Transverse colon (tissue), 4 donors: Measurements from ENCODE around the gene KRTAP12-1. TPM values are rescaled to one million over a fixed set of nuclear protein-coding genes. Genes with fewer than 3 reads are reported as not detected.

Experiments
- DNase-seq: peaks from one replicate; pipeline ENCODE4 v3.0.0-alpha.2; 2019
- H3K27ac ChIP-seq, 4 donors: fragments of 200-600 bp; sonication (generic); 2 replicates each; pipeline ENCODE4 v1.5.1; 2016 to 2018; ENCODE audit warnings: inconsistent platforms in 4 of 4
- H3K27me3 ChIP-seq: fragments of 200-600 bp; sonication (generic); 2 replicates; pipeline ENCODE4 v1.5.1; 2017; ENCODE audit warnings: inconsistent platforms
- H3K36me3 ChIP-seq, 4 donors: fragments of 200-600 bp; sonication (generic); 2 replicates each; pipeline ENCODE4 v1.5.1; 2017 to 2019; ENCODE audit warnings: inconsistent platforms in 4 of 4
- H3K4me1 ChIP-seq, 4 donors: fragments of 200-600 bp; sonication (generic); 2 replicates each; pipeline ENCODE4 v1.5.1; 2017 to 2020; ENCODE audit warnings: inconsistent platforms in 4 of 4
- H3K4me3 ChIP-seq, 4 donors: fragments of 200-600 bp; sonication (generic); 1 replicate in 1 of 4; 2 replicates in 3 of 4; pipeline versions ENCODE4 v1.5.1 to v1.6.1; 2017 to 2019; ENCODE audit warnings: inconsistent platforms in 4 of 4
- H3K9me3 ChIP-seq, 2 donors: fragments of 200-600 bp; sonication (generic); 2 replicates each; pipeline ENCODE4 v1.5.1; 2017 to 2019; ENCODE audit warnings: inconsistent platforms in 2 of 2
- CTCF ChIP-seq, 5 experiments: fragments of 200-600 bp in 3 of 5; fragments of 450-650 bp in 2 of 5; sonication (generic) in 3 of 5; IDR thresholded peaks; 1 replicate in 2 of 5; 2 replicates in 3 of 5; pipeline ENCODE4 v1.5.1; 2016 to 2017; ENCODE audit warnings: antibody characterized with exemption in 5 of 5, inconsistent platforms in 3 of 5, mild to moderate bottlenecking in 2 of 5, moderate library complexity in 1 of 5
- EP300 ChIP-seq: sonication (generic); formaldehyde crosslinking; IDR thresholded peaks from one replicate; pipeline ENCODE4 v1.6.1; 2017; ENCODE audit warnings: antibody characterized with exemption, low read depth
- POLR2A ChIP-seq: fragments of 450-650 bp; IDR thresholded peaks from one replicate; pipeline ENCODE4 v1.6.1; 2016; ENCODE audit warnings: antibody characterized with exemption, mild to moderate bottlenecking, moderate library complexity
- POLR2AphosphoS5 ChIP-seq, 3 donors: sonication (generic); formaldehyde crosslinking; IDR thresholded peaks; one replicate each; pipeline ENCODE4 v1.6.1; 2016; ENCODE audit warnings: antibody characterized with exemption in 3 of 3
- WGBS, 2 donors: methylation state at CpG; one replicate each; pipeline ENCODE4 v1.1.5; 2018; ENCODE audit warnings: low coverage in 1 of 2; 5-methylcytosine and 5-hydroxymethylcytosine counted together
- in situ Hi-C, 4 donors: fragments of 200-750 bp; cut with MboI; loops; one replicate each; pipeline versions ENCODE4 v1.15.0 to v1.15.1; 2017; ENCODE audit warnings: low sequenced_read_pairs in 3 of 4, low pct_ligation_motif_present in 1 of 4, low pct_unique_long_range_greater_than_20kb in 1 of 4
- intact Hi-C: fragments of 100-400 bp; cut with DNase I; formaldehyde crosslinking; loops from one replicate; pipeline ENCODE4 v1.15.1; 2023; ENCODE audit warnings: low total_unique reads
- total RNA-seq, 4 donors: library from RNA; depleted of rRNA; stranded (reverse); fragments of >200 nt; gene quantifications; one replicate each; pipeline ENCODE4 v1.1.0, GENCODE V29; 2016

The KRTAP12-1 gene
- total RNA-seq, 4 donors from 2014 or later = not detected

- no peak for DNase-seq
- intact Hi-C loops = no loop called here
Measured at GRCh38 chr21:44703731-44704635, 22.0 kb upstream of the KRTAP12-1 start.

DNA sequence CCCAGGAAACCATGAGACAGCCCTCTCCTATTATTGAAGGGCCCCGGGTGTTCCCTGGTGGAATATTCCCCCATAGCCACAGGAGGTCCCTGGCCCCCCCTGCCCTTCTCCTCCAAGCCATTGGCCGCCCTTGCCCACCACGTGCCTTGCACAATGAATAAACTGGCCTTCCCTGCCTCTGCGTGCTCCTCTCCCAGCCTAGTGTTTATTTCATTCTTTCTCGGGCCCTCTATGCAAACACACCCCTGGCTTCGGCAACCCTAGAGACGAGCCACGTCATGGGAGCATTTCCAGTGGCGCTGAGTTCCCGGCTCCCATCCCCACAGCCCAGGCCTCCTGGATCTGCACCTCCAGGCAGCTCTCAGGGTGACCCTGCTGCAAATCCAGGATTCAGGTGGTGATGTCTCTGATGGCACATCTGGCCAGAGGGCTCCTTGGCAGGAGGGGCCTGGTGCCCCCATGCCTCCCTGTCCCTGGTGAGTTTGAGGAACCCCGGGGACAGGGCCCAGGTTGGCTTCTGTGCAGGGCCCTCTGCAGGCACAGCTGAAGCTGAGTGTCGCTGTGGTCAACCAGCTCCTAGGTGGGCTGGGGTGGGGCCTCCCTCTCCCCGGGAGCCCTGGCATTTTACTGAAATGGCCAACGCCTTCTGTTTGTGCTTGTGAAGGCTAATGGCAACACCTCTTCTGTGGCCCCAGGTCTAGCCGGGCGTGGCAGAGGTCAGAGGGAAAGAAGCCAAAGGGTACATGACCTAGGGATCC is 21.2 kb upstream of the KRTAP12-1 start:
- 47 to 50% methylated on average over 2 to 14 of the region's 16 CpGs for WGBS, 2 donors
- Histone ChIP-seq H3K4me1 (no peaks in the 10 kb centered on the region), H3K4me3 (no peak overlapping the region), H3K36me3 (no peaks in the 10 kb centered on the region), H3K27ac (no peak overlapping the region), H3K9me3 (no peaks in the 10 kb centered on the region), H3K27me3 (peaks cover 86% of the 10 kb centered on the region)
- DNase-seq = no peak
- intact Hi-C loops = no loop called here
- in situ Hi-C loops = no loop called here
- TF ChIP-seq POLR2A = no peak
- no peak for TF ChIP-seq CTCF (IDR thresholded peaks at IDR 0.05)
- no peak for TF ChIP-seq EP300
- TF ChIP-seq POLR2AphosphoS5 (IDR thresholded peaks at IDR 0.05) = no peak

More at GRCh38 chr21:44703731-44704635, 22.0 kb upstream of the KRTAP12-1 start:
- H3K36me3 ChIP-seq = no peaks in the 10 kb centered on the region
- H3K27ac ChIP-seq = no peak overlapping the region
- no peaks in the 10 kb centered on the region for H3K4me1 ChIP-seq
- no peaks in the 10 kb centered on the region for H3K9me3 ChIP-seq
- 57% methylated on average over 13 of the region's 13 CpGs; no CpG with 5 or more reads in 1 of the 2 donors for WGBS, 2 donors
- no peak overlapping the region for H3K4me3 ChIP-seq
- in situ Hi-C loops = no loop called here
- H3K27me3 ChIP-seq = peaks cover 86% of the 10 kb centered on the region
- TF ChIP-seq CTCF (IDR thresholded peaks at IDR 0.05) = no peak
- no peak for TF ChIP-seq POLR2AphosphoS5 (IDR thresholded peaks at IDR 0.05)
- TF ChIP-seq POLR2A = no peak
- no peak for TF ChIP-seq EP300

DNA sequence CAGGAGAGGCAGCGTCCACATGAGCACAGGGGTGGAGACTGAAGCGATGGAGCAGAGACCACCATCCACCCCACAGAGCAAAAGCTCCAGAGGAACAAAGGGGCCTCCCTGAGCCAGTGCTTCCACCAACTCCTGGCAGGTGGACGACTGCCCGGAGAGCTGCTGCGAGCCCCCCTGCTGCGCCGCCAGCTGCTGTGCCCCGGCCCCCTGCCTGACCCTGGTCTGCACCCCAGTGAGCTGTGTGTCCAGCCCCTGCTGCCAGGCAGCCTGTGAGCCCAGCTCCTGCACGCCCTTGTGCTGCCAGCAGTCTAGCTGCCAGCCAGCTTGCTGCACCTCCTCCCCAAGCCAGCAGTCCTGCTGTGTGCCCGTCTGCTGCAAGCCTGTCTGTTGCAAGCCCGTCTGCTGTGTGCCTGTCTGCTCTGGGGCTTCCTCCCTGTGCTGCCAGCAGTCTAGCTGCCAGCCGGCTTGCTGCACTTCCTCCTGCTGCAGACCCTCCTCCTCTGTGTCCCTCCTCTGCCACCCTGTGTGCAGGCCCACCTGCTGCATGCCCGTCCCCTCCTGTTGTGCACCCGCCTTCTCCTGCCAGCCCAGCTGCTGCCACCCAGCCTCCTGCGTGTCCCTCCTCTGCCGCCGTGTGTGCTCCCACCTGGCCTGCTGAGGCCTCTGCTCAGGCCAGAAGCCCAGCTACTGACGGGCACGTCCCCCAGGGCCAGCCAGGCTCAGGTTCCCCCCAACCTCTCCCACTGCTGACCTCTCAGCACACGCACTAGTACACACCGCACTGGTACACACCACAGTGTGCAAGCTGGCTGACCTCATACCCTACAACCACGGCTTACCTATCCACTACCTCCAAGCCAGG is 20.4 kb upstream of the KRTAP12-1 start:
- TF ChIP-seq EP300 = no peak
- TF ChIP-seq POLR2A = no peak
- TF ChIP-seq POLR2AphosphoS5 (IDR thresholded peaks at IDR 0.05) = no peak
- no peak for TF ChIP-seq CTCF (IDR thresholded peaks at IDR 0.05)
- no peak for DNase-seq
- Histone ChIP-seq H3K27ac (no peak overlapping the region), H3K27me3 (peaks cover 86% of the 10 kb centered on the region), H3K4me3 (no peak overlapping the region), H3K4me1 (no peaks in the 10 kb centered on the region), H3K9me3 (no peaks in the 10 kb centered on the region), H3K36me3 (no peaks in the 10 kb centered on the region)
- in situ Hi-C loops = no loop called here
- intact Hi-C loops = no loop called here
- 73% methylated on average over 12 of the region's 22 CpGs; no CpG with 5 or more reads in 1 of the 2 donors for WGBS, 2 donors
